ENCODE data around the gene CACNA1D.
"Not testable (repeated sequence)": the region's sequence is repeated elsewhere in the genome, so short reads cannot be mapped to it uniquely, and the experiment has no call there.

CACNA1D gene

DNA sequence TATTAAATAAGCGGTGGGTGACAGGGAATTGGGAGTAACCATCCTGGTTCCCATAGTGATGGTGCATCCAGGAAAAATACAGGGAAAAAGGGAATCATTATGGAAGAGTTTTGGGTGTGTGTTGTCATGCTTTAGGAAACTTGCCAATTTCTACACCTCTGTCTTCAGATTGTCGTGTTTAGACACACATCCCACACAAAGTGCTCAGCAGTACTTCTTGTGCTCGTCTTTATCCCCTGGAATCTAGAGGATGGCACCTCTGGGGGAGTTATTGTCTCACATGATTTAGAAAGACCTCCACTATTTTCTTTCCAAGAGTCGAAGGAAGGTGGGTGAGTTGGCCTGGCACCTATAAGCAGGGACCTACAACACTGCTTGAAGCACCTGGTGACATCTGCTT lies 35.8 kb downstream of the CACNA1D start:
- no peak for DNase-seq

DNA sequence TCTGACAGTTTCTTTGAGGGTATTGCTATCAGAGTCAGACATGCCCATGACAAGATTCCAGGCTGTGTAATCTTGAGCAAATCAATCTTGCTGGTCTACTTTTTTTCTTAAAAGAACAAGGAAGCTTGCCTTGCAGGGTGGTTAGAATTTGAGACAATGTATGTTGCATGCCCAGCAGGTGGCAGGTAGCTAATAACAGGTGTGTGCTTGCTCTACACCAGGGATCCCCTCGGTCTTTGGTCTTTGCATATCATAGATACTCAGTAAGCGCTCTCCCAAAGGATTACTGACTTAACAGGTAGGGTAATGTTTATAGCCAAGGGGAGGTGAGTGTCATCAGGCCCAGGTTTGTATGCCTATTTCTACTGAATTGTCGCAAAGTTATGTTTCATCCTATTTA lies 37.3 kb downstream of the CACNA1D start:
- no peak for DNase-seq

DNA sequence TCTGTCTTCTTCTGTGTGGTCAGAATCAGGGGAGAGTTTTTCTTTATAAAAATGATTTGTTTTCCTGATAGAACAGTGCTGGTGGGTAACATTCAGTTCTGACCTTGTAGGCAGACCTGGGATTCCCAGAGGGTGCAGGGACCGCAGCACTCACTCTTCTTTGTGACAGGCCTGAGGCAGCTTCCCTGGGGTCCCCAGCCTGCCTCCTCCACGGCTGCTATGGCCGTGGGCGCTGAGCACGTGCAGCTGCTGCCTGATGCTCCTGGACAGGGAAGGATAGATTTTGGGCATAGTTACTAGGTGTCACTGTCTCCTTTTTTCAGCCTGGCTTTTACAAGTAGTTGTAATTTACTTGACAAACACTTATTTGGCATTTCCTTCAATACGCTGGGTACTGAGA lies 39.1 kb downstream of the CACNA1D start:
- DNase-seq = no peak

DNA sequence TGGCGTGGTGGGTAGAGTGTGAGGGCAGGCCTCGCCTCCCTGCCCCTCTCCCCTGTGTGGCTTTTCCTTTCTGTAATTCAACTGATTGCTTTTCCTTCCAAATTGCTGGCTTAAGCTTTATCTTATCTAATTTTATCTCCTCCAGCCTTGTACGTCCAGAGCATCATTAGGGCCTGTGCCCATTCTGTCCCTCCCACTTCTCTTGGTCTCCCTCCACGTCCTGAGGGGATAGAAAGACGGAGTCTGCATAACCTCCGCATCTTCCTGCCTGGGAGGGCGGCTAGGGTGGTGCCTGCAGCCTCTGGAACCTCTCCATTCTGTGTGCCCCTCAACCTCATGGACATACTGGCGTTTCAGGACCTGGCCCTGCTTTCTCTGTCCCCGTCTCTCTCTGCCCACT lies 39.8 kb downstream of the CACNA1D start:
- DNase-seq = no peak

DNA sequence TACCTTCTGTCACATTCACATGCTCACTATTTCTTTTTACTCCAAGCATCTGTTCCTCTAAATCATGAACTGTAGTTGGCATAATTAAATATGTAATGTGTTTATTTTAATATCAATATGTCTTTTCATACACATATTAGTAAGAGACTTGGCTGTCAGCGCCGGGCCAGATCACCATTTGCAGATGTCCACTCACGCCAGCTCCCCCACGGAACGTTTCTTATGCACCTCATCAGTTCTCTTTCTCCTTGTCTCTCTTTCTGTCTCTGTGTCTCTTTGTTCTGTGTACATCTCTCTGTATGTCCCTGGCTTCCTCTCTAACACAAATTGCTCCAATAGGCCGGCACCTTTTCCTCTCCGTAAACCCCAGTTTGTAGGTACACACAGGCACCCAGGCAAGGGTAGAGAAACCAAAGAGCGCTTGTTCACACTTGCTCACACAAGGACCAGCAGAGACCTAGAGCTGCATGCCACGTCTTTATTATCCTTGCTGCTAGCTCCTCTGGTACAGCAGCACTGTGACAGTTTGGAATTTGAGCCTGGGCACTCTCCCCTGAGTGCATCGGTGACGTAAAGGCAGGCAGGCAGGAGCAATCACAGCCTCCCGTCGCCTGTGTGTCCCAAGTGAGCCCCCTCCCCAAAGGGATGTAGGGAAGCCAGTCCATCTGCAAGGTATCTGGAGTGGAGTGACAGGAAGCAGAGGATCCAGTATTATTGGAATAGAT lies 40.4 kb downstream of the CACNA1D start:
- no peak for DNase-seq

DNA sequence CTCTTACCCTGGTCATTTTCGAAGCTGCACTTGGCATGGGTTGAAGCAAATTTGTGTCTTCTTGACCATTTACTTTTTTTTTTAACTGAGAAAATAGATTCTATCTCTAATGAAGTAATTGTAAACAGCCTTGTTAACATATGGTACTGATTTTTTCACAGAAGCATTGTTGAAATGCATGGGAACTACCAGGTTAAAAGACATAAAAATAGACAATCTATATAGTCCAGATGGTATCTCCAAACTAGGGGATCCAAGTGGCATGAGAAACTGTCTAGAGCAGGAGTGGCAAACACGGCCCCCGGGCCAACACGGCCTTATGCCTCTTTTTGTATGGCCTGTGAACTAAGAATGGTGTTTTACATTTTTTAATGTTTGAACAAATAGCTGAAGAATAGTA lies 41.9 kb downstream of the CACNA1D start:
- no peak for DNase-seq

DNA sequence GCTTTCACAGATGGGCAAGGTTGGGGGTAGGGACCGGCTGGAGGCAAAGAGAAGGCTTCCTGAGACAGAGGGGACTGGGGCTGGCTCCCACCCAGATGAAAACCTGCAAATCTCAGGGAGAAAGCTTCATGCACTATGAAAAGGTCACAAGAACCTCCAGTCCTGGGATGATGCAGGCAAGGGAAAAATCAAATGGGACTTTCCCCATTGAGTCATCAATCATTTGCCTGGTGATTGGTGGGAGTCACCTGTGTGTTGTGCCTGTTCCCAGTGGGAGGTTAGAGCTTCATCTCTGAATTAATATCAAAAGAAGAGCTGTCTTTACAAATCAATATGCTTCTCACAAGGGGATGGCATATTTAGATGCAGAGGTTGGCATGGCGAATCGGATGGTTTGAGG lies 49.9 kb downstream of the CACNA1D start:
- no peak for DNase-seq

DNA sequence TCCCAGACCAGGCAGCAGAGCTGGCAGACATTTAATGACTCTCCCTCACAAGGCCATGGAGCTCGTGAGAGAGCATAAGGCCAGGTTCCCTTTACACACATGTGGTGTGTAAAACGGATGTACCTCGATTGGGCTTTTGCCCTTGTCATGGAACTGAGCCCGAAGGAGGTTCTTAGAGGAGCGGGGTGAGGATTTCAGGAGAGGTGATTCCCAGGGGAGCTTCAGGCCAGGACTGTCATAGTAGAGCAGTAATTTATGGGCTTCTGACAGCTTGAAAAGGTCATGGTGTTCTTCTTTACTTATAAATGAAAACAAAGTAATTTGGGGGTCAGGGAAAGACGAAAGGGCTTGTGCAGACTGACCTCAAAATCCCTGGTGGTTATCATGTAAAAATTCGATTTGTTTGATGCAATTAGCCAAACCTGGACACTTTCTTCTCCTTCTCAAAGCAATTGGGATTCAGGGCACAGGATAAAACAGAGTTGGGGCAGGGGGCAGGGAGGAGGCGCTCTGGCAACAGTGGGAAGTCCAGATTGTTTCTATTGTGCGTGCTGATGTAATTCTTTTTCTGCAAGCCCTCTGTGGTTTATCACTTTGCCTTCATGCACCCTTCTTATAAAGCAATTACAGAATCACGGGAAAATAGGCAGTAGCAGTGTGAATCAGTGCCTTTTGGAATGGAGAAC lies 51.0 kb downstream of the CACNA1D start:
- DNase-seq = peak; percentile 11

DNA sequence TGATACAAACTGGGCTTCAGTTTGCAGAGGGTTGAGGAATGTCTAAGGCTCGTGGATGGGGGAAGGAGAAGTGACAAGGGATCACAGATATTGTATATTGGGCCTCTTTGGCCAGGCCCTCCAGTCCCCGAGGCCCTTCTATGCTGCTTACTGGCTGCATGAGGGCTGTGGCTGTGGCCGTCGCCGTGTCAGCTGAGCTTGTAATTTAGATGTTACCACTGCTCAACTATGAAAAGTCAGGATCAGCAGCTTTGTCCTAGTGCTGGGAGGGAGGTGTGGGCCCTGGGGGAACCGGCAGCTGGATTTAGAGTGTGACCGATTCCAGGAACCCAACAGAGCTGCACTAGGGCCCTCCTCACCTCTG lies 51.6 kb downstream of the CACNA1D start:
- DNase-seq = no peak

DNA sequence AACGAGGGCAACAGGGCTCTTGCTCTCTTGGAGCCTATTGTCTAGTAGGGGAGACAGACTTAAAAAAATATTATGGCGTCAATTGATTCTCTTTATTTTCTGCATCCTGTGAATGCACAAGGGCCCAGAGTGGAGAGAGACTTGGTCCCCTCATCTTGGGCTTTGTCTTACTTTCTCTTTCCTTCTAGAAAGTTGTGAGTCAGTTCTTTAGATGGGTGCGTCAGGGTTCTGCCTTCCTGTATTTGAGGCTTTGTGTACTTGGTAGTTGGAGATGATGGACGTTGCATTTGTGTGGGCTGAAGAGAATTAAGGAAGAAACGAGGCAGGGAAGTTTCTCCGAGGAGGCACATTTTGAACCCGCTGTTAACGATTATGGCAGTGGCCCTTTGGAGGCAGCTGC lies 52.9 kb downstream of the CACNA1D start:
- no peak for DNase-seq

DNA sequence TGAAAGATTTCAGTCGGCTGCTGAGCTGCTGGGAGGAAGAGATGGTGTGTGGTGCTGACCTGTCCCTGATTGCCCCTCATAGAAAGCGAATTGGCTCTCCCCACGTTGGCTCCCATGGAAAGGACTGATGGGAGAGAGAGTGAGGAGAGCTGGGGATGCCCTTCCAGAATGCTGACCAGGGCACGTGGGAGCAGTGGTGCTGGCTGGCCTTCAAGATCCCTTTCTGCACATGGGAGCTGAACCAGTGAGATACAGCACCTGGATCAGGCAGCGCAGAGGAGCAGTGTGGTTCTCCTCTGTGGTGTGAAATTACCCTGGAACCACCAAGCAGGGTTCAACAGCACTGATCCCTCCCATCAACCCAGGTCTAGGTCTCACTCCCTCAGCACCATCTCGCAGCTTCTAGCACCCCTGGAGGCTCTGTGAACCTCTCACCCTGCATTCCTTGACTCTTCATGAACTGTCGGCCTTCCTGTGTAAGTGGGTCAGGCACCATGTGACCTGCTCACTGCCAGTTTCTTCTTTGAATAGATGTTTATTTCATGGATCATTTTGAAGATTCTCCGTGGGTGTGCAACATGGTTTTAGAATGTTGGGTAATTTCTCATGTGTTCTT lies 55.7 kb downstream of the CACNA1D start:
- no peak for DNase-seq

DNA sequence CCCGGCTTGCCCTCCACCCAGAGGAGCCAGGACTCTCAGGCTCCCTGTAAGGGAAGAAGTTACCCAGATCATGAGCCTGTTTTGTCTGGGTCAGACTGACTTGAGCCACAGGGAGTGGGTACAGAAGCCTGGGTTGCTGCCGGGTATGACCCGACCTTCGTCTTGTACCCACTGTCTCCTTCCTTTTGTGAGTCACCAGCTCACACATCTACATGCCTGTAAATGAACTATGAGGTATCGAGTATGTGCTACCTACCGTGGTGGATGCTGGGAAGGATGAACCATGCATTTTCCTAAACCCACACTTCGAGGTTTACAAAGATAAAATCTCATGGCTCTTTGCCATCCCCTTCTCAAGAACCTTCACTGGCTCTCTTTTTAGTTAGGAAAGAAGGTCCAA lies 56.9 kb downstream of the CACNA1D start:
- no peak for DNase-seq

DNA sequence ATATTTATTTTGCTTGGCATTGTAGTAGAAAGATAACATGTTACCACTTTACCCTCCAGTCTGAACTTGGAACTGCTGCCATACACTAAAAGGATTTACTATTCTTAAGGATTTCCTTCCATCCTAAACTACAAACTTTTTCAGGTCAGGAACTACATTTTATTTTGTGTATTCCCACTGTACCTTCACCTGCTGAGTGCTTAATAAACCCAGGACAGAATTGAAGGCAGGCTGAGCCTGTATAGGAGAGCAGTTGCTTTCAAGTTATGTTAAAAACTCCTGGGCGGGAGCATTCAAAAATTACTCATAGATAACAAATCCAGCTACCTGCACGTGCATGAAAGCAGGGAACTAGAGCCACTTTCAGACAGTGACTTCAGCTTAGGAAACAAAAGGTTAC lies 58.3 kb downstream of the CACNA1D start:
- DNase-seq = no peak

DNA sequence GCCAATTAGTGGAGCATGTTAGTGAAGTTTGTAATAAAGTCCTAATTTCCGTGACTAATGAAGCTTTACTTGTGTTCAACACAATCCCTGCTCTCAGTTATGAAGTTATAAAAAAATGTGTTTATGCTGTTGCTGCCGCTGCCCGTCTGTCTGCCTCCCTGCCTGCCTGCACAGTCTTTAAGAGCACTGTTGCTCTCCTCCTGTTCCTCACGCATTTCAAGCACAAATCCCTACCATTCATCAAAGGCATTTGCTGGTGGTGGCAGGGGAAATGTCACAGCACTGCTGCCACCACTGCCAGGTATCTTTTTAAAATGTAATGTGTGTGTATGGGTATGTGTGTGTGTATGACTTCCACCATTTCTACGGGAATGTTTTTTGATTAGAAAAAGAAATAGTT lies 58.8 kb downstream of the CACNA1D start:
- DNase-seq = no peak

DNA sequence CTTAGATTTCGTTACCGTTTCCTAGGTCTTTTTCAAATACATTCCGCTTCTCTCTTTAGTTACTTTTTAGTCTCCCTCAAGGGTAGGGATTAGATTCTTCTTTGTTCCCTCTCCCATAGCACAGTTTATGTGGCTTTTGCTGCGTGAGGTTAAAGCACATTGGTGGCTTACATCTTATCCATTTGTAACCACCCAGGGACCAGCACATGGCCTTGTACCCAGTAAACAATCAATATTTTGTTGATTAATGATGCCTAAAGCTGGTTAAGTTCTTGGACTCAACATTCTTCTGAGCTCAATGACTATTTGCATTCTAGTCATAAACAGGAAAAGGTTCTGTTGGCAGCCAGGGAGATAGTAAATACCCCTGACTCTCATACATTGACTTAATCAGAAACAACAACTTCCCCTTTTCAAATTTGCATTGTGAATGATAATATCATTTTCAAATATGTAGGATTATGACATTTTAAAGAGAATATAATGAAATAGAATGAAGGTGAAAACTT lies 60.2 kb downstream of the CACNA1D start:
- DNase-seq = no peak

DNA sequence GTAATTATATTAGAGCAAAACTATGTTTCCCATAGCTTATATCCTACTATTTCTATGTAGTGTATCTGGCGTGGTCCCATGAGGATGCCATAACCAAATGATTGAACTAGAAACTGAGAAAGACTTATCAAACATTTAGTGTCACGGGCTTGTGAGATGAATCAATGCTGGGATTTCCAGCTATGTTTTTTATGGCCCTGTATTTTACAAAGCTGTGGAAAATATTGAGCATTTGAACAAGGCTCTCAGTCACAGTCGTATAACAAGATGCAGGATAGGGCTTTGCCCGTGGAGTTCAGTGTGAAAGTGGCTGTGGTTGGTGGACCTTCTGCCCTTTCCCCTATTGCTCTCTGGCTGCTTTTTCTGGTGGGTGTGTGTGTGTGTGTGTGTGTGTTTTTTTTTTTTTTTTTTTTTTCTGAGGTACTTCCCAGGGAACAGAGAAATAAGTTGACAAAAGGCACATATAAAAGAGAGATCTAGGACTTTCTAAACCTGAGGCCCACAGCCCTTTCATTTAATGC lies 60.7 kb downstream of the CACNA1D start:
- DNase-seq = no peak

DNA sequence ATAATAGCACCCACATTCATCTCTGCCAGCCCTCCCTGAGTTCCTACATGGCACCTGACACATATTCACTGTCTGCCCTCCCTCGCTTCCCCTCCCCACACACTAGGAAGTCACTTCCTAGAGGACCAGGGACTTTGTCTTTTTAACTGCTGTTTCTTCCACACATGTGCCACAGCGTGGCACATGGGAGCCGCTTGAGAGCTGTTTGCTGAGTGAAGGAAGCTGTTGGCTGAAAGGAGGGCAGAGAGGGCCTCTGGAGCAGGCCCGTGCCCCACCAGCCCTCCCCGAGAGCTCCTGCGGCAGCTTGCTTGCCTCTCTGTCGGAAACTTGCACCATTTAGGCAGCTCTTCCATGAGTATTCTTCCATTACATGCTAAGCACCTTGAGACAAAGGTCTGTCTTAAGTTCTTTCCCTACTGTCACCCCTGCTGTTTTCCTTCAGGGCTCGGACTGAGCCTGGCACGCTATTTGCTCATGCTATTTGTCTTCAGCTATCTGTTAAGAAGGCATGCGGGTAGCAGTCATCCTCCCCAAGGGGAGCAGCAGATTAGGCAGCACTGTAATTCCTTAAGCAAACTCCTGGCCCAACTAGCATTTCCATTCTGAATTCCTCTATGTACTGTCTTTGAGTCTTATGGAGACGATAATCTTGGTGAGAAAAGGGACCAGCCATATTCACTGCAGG lies 72.2 kb downstream of the CACNA1D start:
- DNase-seq = no peak

DNA sequence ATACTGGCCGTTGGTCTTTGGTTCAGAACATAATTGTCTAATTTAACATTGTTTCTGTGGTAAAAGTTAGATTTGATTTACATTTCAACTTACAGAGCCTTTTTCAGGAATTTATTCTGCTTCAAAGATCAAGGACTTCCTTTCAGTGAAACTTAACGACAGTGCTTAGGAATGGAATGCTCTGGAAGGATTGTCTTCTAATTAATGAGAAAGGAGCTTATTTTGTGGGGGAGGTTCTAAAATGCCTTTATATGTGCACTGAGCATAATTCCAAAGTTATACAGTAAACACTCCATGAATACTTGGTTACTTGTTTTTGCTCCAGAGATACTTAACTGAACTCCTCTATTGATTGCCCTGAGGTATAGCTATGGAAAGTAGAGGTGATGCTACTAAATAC lies 75.7 kb downstream of the CACNA1D start:
- DNase-seq = no peak

DNA sequence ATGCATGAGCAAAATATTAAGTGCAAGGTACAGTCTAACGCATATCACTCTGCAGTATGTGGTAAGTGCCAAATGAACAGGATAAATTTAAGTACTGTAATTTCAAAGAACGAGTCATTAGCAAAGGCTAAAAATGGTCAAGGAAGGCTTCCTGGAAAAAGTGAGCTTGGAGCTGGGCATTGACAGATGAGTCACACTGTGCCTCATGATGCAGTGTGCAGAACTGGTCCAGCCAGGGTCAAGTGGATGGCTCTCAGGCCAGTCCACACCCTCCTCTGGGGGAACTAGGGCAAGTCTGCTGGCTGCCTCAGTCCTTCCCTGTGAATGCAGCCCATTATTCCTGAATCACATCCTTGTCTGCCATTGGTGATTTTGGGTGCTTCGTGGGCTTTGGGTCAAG lies 76.3 kb downstream of the CACNA1D start:
- no peak for DNase-seq

DNA sequence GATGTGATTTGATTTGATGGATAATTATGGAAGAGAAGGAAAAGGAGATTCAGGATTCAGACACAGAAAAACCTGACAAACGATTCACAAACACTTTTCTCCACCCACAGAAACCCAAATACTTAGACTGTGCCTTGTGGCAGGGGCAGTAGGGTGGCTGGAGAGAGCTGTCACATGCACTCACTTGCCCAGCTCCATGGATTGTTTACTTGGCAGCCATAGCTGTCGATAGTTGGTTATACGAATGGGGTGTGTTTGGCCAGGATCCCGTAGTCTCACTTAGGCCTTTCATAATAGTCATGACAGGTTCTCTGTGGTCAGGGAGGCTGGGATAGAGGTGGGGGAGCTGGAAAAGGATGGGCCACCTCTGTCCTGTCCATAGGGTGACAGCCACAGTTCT lies 76.9 kb downstream of the CACNA1D start:
- DNase-seq = no peak

DNA sequence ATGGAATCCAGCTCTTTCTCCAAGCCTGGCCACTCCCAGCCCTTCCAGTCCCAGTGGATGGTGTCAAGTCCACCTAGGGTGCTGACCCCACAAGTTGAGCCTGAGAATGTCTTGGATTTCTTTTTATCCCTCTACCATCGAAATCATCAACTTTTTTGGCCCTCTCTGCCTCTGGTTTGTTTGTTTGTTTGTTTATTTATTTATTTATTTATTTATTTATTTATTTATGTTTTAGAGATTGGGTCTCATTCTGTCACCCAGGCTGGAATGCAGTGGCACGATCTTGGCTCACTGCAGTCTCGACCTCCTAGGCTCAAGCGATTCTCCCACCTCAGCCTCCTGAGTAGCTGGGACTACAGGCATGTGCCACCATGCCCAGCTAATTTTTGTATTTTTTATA lies 77.8 kb downstream of the CACNA1D start:
- not testable (repeated sequence) for DNase-seq

DNA sequence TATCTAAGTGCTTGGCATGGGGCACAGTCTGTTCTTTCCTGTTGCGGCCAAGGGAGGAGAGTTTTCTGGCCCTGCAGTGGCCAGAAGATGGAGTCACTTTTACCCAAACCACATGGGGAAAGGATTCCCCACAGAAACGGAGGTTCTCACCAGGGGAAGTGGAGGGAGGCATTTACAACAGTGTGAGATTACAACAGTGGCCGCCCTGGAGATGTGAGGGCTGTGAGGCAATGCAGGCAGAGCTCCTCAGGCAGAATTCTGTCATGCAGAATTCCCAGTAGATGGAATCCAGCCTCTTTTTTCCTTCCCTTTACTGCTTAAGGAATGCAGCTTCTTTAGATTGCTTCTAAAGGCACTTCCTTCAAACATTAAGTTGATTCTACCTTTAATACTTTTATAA lies 83.1 kb downstream of the CACNA1D start:
- DNase-seq = peak; percentile 6

DNA sequence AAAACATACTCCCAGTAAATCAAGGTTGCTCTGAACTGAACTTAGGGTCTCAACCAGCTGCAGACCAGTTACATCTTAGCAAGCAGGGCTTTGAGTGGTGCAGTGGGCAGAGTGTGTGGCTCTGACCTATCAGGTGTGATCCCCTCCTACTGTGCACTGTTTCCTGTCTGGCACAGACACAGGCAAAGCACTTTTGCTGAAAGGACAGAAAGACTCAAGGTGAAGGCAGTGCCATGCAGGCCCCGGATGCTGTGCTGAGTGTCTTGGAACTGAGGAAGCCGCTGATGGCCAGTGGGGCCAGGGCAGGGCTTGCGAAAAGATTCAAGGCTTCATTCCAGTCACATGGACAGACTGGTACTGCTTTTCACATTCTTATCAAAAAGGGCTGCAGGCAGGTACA lies 85.2 kb downstream of the CACNA1D start:
- no peak for DNase-seq

Measured in fibroblast of skin of scalp (primary cell).